Mucosa of stomach (tissue), 1 donor: ENCODE data around the gene G6PC3.
"Not testable (repeated sequence)": the region's sequence is repeated elsewhere in the genome, so short reads cannot be mapped to it uniquely, and the experiment has no call there.

Experiments
- H3K27me3 ChIP-seq: one replicate; pipeline ENCODE4 v1.7.0; 2013; ENCODE audit warnings: mild to moderate bottlenecking, low read length; ENCODE audit not compliant: control insufficient read depth, insufficient read depth
- H3K36me3 ChIP-seq: one replicate; pipeline ENCODE4 v1.7.0; 2013; ENCODE audit warnings: low read length; ENCODE audit not compliant: control insufficient read depth, insufficient read depth
- H3K4me1 ChIP-seq: one replicate; pipeline ENCODE4 v1.7.0; 2013; ENCODE audit warnings: mild to moderate bottlenecking, low read length; ENCODE audit not compliant: control insufficient read depth, insufficient read depth
- H3K4me3 ChIP-seq: one replicate; pipeline ENCODE4 v1.7.0; 2013; ENCODE audit warnings: low read length
- H3K9ac ChIP-seq: one replicate; pipeline ENCODE4 v1.7.0; 2013; ENCODE audit warnings: mild to moderate bottlenecking, low read length, moderate library complexity
- H3K9me3 ChIP-seq: one replicate; pipeline ENCODE4 v1.7.0; 2013; ENCODE audit warnings: mild to moderate bottlenecking, low read length, moderate library complexity; ENCODE audit not compliant: control insufficient read depth
- donor health status: Pancreatic carcinoma.

Gene G6PC3

GRCh38 chr17:44070455-44071197 is at the start of gene G6PC3:
TSS of gene G6PC3 (plus strand) at chr17:44070735. CDS start at chr17:44070966, 231 bp downstream.
- Histone ChIP-seq H3K9ac (peak within 1 kb of the TSS; percentile 78), H3K9me3 (no peaks in the 10 kb centered on the region), H3K4me1 (peaks cover 21% of the 10 kb centered on the region), H3K4me3 (peak within 1 kb of the TSS; percentile 87), H3K36me3 (no peaks in the 10 kb centered on the region), H3K27me3 (no peaks in the 10 kb centered on the region)

GRCh38 chr17:44021227-44021626 is 49.3 kb upstream of the G6PC3 start:
- not testable (repeated sequence) for H3K36me3 ChIP-seq, H3K9ac ChIP-seq, H3K4me1 ChIP-seq, H3K27me3 ChIP-seq, H3K4me3 ChIP-seq, H3K9me3 ChIP-seq

GRCh38 chr17:44022246-44022645 is 48.3 kb upstream of the G6PC3 start:
- H3K36me3 ChIP-seq = no peaks in the 10 kb centered on the region

GRCh38 chr17:44023545-44024270 is 46.8 kb upstream of the G6PC3 start:
- H3K27me3 ChIP-seq = no peaks in the 10 kb centered on the region

More at GRCh38 chr17:44022246-44022645, 48.3 kb upstream of the G6PC3 start:
- no peaks in the 10 kb centered on the region for H3K4me1 ChIP-seq
- H3K27me3 ChIP-seq = no peaks in the 10 kb centered on the region
- H3K9ac ChIP-seq = no peak overlapping the region
- no peaks in the 10 kb centered on the region for H3K9me3 ChIP-seq
- no peak overlapping the region for H3K4me3 ChIP-seq

GRCh38 chr17:44024271-44024663 is 46.3 kb upstream of the G6PC3 start:
- Histone ChIP-seq H3K27me3 (no peaks in the 10 kb centered on the region), H3K9ac (no peak overlapping the region), H3K36me3 (peaks cover 1% of the 10 kb centered on the region), H3K9me3 (no peaks in the 10 kb centered on the region), H3K4me3 (no peak overlapping the region), H3K4me1 (no peaks in the 10 kb centered on the region)

More at GRCh38 chr17:44023545-44024270, 46.8 kb upstream of the G6PC3 start:
- H3K9me3 ChIP-seq = no peaks in the 10 kb centered on the region
- no peak overlapping the region for H3K9ac ChIP-seq
- H3K36me3 ChIP-seq = no peaks in the 10 kb centered on the region
- H3K4me3 ChIP-seq = no peak overlapping the region
- no peaks in the 10 kb centered on the region for H3K4me1 ChIP-seq

- peaks cover 5% of the 10 kb centered on the region for H3K36me3 ChIP-seq
- no peak overlapping the region for H3K9ac ChIP-seq
- no peaks in the 10 kb centered on the region for H3K4me1 ChIP-seq
- no peaks in the 10 kb centered on the region for H3K9me3 ChIP-seq
- H3K4me3 ChIP-seq = no peak overlapping the region
- no peaks in the 10 kb centered on the region for H3K27me3 ChIP-seq
Observed at GRCh38 chr17:44024853-44025252, 45.7 kb upstream of the G6PC3 start.

GRCh38 chr17:44029736-44030135 is 40.8 kb upstream of the G6PC3 start:
- no peak overlapping the region for H3K4me3 ChIP-seq

GRCh38 chr17:44030482-44030881 is 40.1 kb upstream of the G6PC3 start:
- no peaks in the 10 kb centered on the region for H3K27me3 ChIP-seq
- no peak overlapping the region for H3K9ac ChIP-seq
- H3K4me3 ChIP-seq = no peak overlapping the region
- no peaks in the 10 kb centered on the region for H3K4me1 ChIP-seq
- H3K9me3 ChIP-seq = no peaks in the 10 kb centered on the region
- peaks cover 5% of the 10 kb centered on the region for H3K36me3 ChIP-seq

More at GRCh38 chr17:44029736-44030135, 40.8 kb upstream of the G6PC3 start:
- peaks cover 5% of the 10 kb centered on the region for H3K36me3 ChIP-seq
- H3K4me1 ChIP-seq = no peaks in the 10 kb centered on the region
- H3K9me3 ChIP-seq = no peaks in the 10 kb centered on the region
- no peaks in the 10 kb centered on the region for H3K27me3 ChIP-seq
- no peak overlapping the region for H3K9ac ChIP-seq

- Histone ChIP-seq H3K4me3 (no peak overlapping the region), H3K9ac (no peak overlapping the region), H3K4me1 (no peaks in the 10 kb centered on the region), H3K36me3 (peaks cover 5% of the 10 kb centered on the region), H3K9me3 (no peaks in the 10 kb centered on the region), H3K27me3 (no peaks in the 10 kb centered on the region)
Observed at GRCh38 chr17:44033861-44034408, 36.6 kb upstream of the G6PC3 start.

- H3K9ac ChIP-seq, H3K4me3 ChIP-seq, H3K9me3 ChIP-seq, H3K27me3 ChIP-seq, H3K36me3 ChIP-seq, H3K4me1 ChIP-seq: not testable (repeated sequence)
Observed at GRCh38 chr17:44034688-44035087, 35.8 kb upstream of the G6PC3 start.

- no peaks in the 10 kb centered on the region for H3K9me3 ChIP-seq
- no peaks in the 10 kb centered on the region for H3K4me1 ChIP-seq
- H3K27me3 ChIP-seq = no peaks in the 10 kb centered on the region
- no peaks in the 10 kb centered on the region for H3K36me3 ChIP-seq
- no peak overlapping the region for H3K4me3 ChIP-seq
- H3K9ac ChIP-seq = no peak overlapping the region
Observed at GRCh38 chr17:44037471-44037870, 33.1 kb upstream of the G6PC3 start.

- Histone ChIP-seq H3K36me3 (no peaks in the 10 kb centered on the region), H3K4me3 (no peak overlapping the region), H3K27me3 (no peaks in the 10 kb centered on the region), H3K9me3 (no peaks in the 10 kb centered on the region), H3K9ac (no peak overlapping the region), H3K4me1 (no peaks in the 10 kb centered on the region)
Observed at GRCh38 chr17:44038604-44039011, 31.9 kb upstream of the G6PC3 start.
